Body of pancreas (tissue), 4 donors: Measurements from ENCODE around the gene HTRA2.

ENCODE experiments used
- CTCF ChIP-seq, 7 experiments: fragments of 450-650 bp in 4 of 7; fragments of 200-600 bp in 3 of 7; sonication (generic) in 3 of 7; IDR thresholded peaks; one replicate each; pipeline ENCODE4 v1.5.1; 2016 to 2019; ENCODE audit warnings: antibody characterized with exemption in 7 of 7
- POLR2A ChIP-seq, 3 donors: fragments of 450-650 bp; IDR thresholded peaks; one replicate each; pipeline ENCODE4 v1.6.1; 2016; ENCODE audit warnings: antibody characterized with exemption in 3 of 3, mild to moderate bottlenecking in 2 of 3

DNA sequence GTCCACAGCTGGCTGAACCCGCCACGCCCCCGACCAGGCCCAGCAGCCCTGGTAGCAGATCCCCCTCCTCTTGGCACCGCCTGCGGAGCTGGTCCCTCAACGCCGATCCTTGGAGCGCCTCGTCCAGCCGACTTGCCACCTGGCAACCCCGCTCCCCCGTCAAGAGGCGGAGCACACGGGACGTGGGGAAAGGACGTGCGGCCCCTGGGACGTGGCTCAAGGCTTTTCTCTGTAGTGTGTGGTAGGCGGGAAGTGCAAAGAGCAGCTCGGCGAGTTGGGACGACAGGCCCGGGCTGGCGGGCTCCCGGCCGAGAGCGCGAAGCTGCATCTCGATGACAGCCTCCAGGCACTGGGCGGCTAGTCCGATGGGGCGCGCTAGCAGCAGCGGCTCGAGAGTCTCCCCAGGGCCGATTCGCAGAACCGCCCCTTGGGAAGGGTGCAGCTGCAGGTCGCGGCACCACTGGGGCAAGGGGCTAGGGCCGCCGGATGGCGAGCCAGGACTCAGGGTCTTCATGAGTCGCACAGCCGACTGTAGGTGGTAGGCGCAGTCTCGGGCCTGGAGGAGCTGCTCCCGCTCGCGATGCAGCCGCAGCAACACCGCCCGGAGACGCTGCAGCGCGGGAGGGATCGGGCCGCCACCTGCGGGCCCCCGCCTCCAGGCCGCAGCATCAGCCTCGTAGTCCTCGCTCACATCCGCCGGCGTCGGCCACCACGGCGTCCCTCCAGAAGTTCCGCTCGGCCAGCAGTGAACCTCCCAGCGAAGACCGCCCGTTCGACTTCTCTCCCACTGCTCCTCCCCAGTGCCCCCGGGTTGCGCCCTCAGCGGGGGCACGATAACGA lies 47.6 kb upstream of the HTRA2 start:
- TF ChIP-seq CTCF (IDR thresholded peaks at IDR 0.05) (no peak), POLR2A (IDR thresholded peaks at IDR 0.05) (no peak)
